Thoracic aorta (tissue), 2 donors: ENCODE results near the gene HYDIN. TPM values are rescaled to one million over a fixed set of nuclear protein-coding genes. Genes with fewer than 3 reads are reported as not detected.

Experiments used
- ATAC-seq: fragments of 150-250 bp; one replicate; pipeline ENCODE4 v1.8.0; 2017; ENCODE audit warnings: low read depth; ENCODE audit not compliant: insufficient number of reproducible peaks, low FRiP score
- DNase-seq: peaks from one replicate; pipeline ENCODE4 v3.0.0-alpha.2; 2020; ENCODE audit warnings: low spot score
- H3K27ac ChIP-seq, 2 donors: fragments of 200-600 bp; sonication (generic); 1 replicate in 1 of 2; 2 replicates in 1 of 2; pipeline ENCODE4 v1.5.1; 2016; ENCODE audit warnings: mild to moderate bottlenecking in 2 of 2, moderate library complexity in 2 of 2
- H3K27me3 ChIP-seq: fragments of 200-600 bp; sonication (generic); replicated peaks from 2 replicates; pipeline ENCODE4 v1.6.0; 2016; ENCODE audit warnings: mild to moderate bottlenecking; ENCODE audit not compliant: insufficient read depth
- H3K36me3 ChIP-seq: fragments of 200-600 bp; sonication (generic); one replicate; pipeline ENCODE4 v1.5.1; 2016
- H3K4me1 ChIP-seq, 2 donors: fragments of 200-600 bp; sonication (generic); 1 replicate in 1 of 2; 2 replicates in 1 of 2; pipeline versions ENCODE4 v1.5.1 to v1.6.0; 2016; ENCODE audit warnings: low read depth in 2 of 2, mild to moderate bottlenecking in 1 of 2; ENCODE audit not compliant: control insufficient read depth in 1 of 2
- H3K4me3 ChIP-seq: fragments of 200-600 bp; sonication (generic); 2 replicates; pipeline ENCODE4 v1.5.1; 2016; ENCODE audit warnings: mild to moderate bottlenecking
- H3K9me3 ChIP-seq: fragments of 200-600 bp; sonication (generic); 2 replicates; pipeline ENCODE4 v1.5.1; 2016
- CTCF ChIP-seq: fragments of 200-600 bp; sonication (generic); IDR thresholded peaks from one replicate; pipeline ENCODE4 v1.5.1; 2019; ENCODE audit warnings: antibody characterized with exemption
- total RNA-seq, 2 donors: library from RNA; depleted of rRNA; stranded (reverse); fragments of >200 nt; gene quantifications; one replicate each; pipeline versions ENCODE4 v1.1.0 to v1.2.3, GENCODE V29; 2016

Gene HYDIN
- total RNA-seq, 2 donors from 2014 or later, result 4.3 to 5.4 TPM

- ATAC-seq, result no peak
- no peak for DNase-seq
- H3K9me3 ChIP-seq, result no peaks in the 10 kb centered on the region
- no peak overlapping the region for H3K4me3 ChIP-seq
- no peak for TF ChIP-seq CTCF
- no peak overlapping the region for H3K27ac ChIP-seq
- peaks cover 6% of the 10 kb centered on the region for H3K36me3 ChIP-seq
- H3K27me3 ChIP-seq, result no peaks in the 10 kb centered on the region
- peaks cover 5 to 7% of the 10 kb centered on the region in 2 donors for H3K4me1 ChIP-seq
These were observed 460.3 kb downstream of the HYDIN start for GRCh38 chr16:70770291-70770625.

- no peak for TF ChIP-seq CTCF
- DNase-seq (no peak), ATAC-seq (no peak)
- H3K27me3 ChIP-seq, result no peaks in the 10 kb centered on the region
- peaks cover 5 to 7% of the 10 kb centered on the region in 2 donors for H3K4me1 ChIP-seq
- H3K4me3 ChIP-seq, result no peak overlapping the region
- H3K27ac ChIP-seq, result no peak overlapping the region
- H3K36me3 ChIP-seq, result peaks cover 9% of the 10 kb centered on the region
- no peaks in the 10 kb centered on the region for H3K9me3 ChIP-seq
These were observed 460.8 kb downstream of the HYDIN start for GRCh38 chr16:70769761-70770160.

GRCh38 chr16:70769131-70769530 lies 461.4 kb downstream of the HYDIN start:
- DNase-seq, result no peak
- Histone ChIP-seq H3K27me3 (no peaks in the 10 kb centered on the region), H3K9me3 (no peaks in the 10 kb centered on the region), H3K4me1 (peaks cover 5 to 7% of the 10 kb centered on the region in 2 donors), H3K36me3 (peaks cover 9% of the 10 kb centered on the region), H3K27ac (no peak overlapping the region), H3K4me3 (no peak overlapping the region)
- no peak for ATAC-seq
- no peak for TF ChIP-seq CTCF

- Histone ChIP-seq H3K27ac (peak overlapping the region in 1 of 2 donors; percentile 42), H3K4me1 (peaks cover 5 to 7% of the 10 kb centered on the region in 2 donors), H3K36me3 (peaks cover 9% of the 10 kb centered on the region), H3K9me3 (no peaks in the 10 kb centered on the region), H3K4me3 (no peak overlapping the region), H3K27me3 (no peaks in the 10 kb centered on the region)
- DNase-seq, result no peak
- ATAC-seq, result no peak
- no peak for TF ChIP-seq CTCF
These were observed 462.3 kb downstream of the HYDIN start for GRCh38 chr16:70768203-70768580.

GRCh38 chr16:70767377-70768202 lies 462.9 kb downstream of the HYDIN start:
- H3K36me3 ChIP-seq, result peaks cover 11% of the 10 kb centered on the region
- peaks cover 5 to 7% of the 10 kb centered on the region in 2 donors for H3K4me1 ChIP-seq
- H3K9me3 ChIP-seq, result no peaks in the 10 kb centered on the region
- H3K27me3 ChIP-seq, result no peaks in the 10 kb centered on the region
- ATAC-seq, result no peak
- peak overlapping the region in 1 of 2 donors; percentile 42 for H3K27ac ChIP-seq
- TF ChIP-seq CTCF, result no peak
- H3K4me3 ChIP-seq, result no peak overlapping the region
- no peak for DNase-seq
